ENCODE results near the gene ADH5.
"Not testable (repeated sequence)": the region's sequence is repeated elsewhere in the genome, so short reads cannot be mapped to it uniquely, and the experiment has no call there.

DNA sequence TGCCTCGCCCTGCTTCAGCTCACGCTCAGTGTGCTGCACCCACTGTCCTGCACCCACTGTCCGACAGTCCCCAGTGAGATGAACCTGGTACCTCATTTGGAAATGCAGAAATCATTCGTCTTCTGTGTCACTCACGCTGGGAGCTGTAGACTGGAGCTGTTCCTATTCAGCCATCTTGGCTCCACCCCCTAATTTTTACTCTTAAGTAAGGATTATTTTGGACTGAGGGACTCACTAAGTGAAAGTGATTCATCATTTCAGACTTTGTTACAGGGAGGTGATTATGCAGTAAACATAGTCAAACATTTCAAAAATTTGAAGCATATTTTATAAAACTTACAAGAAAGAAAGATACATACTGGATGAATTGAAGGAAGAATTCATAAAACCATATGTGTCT lies 11.2 kb upstream of the ADH5 start:
- not testable (repeated sequence) for TF ChIP-seq CTCF (IDR thresholded peaks at IDR 0.05; ENCODE audit: low read depth, low read length, poor library complexity, severe bottlenecking); EZH2phosphoT487 (IDR thresholded peaks at IDR 0.05; ENCODE audit: borderline replicate concordance, low read length)
